Inflammatory macrophage treated with lipopolysaccharide for 1 hour (primary cell): ENCODE results near the gene DIP2B.
"Not testable (repeated sequence)": the region's sequence is repeated elsewhere in the genome, so short reads cannot be mapped to it uniquely, and the experiment has no call there.

Experiments used
- DNase-seq, 2 donors: peaks; one replicate each; pipeline ENCODE4 v3.0.0-alpha.2; 2020 to 2022

DIP2B gene, protein sequence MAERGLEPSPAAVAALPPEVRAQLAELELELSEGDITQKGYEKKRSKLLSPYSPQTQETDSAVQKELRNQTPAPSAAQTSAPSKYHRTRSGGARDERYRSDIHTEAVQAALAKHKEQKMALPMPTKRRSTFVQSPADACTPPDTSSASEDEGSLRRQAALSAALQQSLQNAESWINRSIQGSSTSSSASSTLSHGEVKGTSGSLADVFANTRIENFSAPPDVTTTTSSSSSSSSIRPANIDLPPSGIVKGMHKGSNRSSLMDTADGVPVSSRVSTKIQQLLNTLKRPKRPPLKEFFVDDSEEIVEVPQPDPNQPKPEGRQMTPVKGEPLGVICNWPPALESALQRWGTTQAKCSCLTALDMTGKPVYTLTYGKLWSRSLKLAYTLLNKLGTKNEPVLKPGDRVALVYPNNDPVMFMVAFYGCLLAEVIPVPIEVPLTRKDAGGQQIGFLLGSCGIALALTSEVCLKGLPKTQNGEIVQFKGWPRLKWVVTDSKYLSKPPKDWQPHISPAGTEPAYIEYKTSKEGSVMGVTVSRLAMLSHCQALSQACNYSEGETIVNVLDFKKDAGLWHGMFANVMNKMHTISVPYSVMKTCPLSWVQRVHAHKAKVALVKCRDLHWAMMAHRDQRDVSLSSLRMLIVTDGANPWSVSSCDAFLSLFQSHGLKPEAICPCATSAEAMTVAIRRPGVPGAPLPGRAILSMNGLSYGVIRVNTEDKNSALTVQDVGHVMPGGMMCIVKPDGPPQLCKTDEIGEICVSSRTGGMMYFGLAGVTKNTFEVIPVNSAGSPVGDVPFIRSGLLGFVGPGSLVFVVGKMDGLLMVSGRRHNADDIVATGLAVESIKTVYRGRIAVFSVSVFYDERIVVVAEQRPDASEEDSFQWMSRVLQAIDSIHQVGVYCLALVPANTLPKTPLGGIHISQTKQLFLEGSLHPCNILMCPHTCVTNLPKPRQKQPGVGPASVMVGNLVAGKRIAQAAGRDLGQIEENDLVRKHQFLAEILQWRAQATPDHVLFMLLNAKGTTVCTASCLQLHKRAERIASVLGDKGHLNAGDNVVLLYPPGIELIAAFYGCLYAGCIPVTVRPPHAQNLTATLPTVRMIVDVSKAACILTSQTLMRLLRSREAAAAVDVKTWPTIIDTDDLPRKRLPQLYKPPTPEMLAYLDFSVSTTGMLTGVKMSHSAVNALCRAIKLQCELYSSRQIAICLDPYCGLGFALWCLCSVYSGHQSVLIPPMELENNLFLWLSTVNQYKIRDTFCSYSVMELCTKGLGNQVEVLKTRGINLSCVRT (N-terminal part only)

DNA sequence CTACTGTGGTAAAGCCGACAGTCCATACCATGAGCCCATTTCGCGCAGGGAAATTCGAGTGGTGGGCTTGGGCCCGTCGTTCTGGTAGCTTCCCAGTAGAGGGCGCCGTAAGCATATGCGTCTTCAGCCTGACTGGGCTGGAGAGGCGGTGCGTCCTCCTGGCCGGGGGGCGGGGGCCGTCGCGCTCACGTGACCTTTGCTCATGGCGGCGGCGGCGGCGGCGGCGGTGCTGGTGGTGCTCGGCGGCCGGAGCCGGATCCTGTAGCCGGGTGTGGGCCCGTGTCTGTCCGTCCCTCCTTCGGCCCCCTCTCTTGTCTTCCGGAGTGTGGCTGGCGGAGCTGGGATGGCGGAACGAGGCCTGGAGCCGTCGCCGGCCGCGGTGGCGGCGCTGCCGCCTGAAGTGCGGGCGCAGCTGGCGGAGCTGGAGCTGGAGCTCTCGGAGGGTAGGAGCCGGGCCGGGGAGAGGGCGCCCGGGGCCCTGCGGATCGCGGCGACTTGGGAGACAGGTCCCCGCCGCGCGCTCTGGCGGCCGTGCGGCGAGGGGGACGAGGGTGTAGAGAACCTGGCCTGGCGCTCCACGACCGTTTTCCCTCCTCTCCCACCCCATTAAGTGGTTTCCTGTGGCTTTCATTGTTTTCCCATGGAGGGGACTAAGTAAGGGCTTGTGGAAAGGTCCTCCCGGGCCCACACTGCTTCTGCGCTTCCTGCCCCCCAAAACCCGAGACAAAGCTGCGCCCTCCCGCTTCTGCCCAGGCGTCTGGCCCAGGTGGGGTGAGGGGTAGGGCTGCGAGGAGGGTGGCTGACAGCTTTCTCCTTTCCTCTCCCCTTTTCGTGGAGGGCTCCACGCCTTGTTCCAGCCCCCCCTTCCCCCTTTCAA is at the start of gene DIP2B:
Gene DIP2B (plus strand): TSS at position 188 of the 877 bp plus-strand sequence. CDS start 156 bp downstream, at position 344.
- peak; percentile 82 to 96 for DNase-seq

DNA sequence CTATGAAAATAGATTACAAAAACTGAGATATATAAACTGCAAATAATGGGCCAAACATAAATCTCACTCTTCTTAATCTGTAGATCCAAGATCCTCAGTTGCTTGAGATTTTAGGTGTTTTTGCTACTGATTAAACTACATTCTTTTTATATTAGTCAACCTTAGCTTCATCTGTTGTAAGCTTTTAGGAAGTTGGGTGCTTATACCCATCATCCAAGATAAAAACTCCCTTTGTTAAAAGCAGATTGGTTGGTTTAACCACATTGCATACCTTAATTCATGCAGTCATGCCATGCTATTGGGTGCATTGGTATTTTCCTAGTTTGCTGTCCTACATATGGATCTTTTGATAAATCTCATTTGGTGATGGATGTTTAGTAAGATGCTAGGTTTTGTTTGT is 46.2 kb upstream of the DIP2B start:
- DNase-seq: no peak

DNA sequence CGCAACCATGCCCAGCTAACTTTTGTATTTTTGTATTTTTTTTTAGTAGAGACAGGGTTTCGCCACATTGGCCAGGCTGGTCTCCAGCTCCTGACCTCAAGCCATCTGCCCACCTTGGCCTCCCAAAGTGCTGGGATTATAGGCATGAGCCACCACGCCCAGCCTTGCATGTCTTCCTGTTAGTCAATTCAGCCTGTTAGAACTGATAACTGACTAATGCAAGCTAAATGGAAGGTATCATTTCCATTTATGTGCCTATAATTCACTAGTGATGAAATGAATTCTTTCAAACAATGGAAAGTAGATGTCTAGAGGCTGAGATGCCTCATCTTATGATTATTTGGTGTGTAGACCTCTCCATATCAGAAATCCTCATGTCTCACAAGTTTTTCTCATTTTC is 37.3 kb upstream of the DIP2B start:
- DNase-seq: no peak

DNA sequence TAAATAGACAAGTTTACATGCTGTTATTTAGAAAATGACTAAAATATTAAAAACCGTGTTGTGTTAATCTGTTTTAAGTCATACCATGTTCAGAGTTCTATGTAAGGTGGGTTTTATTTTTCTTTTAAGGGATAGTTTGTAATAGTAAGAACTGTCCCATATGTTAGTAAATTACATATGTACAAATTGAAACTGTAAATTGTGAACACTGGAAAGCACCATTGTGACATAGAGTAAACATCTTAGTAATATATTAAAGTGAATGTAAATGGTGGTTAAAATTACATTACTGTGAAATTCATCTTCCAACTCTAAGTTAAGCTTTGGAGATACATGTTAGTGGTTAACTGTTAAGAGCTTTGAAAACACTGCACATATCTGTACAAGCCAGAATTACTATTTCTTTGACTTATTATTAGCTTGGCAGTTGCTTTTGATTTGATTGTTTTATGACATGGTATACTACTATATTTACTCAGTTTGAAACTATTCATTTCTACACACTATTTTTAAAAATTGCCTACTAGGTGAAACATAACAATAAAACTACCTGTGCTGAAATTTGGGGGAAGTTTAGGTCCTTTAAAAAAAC is 27.4 kb upstream of the DIP2B start:
- no peak for DNase-seq

DNA sequence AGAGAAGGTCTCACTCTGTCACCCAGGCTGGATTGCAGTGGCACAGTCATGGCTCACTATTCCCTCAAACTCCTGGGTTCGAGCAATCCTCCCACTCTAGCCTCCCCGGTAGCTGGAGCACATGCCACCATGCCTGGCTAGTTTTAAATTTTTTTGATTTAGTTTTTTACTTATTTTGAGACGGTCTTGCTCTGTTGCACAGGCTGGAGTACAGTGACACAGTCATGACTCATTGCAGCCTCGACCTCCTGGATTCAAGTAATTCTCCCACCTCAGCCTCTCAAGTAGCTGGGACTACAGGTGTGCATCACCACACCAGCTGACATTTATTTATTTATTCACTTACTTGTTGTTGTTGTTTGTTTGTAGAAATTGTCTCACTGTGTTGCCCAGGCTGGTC is 22.2 kb upstream of the DIP2B start:
- no peak for DNase-seq

DNA sequence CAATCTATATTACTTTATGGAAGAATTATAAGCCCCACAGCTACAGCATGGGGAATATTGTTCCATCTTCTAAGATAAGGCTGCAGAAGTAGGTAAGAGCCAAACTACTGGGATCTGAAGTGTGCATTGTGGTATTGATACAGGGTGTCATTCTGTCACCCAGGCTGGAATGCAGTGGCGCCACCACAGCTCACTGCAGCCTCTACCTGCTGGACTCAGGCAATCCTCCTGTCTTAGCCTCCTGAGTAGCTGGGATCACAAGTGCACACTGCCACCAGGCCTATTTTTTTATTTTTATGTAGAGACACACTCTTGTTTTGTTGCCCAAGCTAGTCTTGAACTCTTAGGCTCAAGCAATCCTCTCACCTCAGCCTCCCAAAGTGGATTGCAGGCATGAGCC is 21.3 kb upstream of the DIP2B start:
- no peak for DNase-seq

DNA sequence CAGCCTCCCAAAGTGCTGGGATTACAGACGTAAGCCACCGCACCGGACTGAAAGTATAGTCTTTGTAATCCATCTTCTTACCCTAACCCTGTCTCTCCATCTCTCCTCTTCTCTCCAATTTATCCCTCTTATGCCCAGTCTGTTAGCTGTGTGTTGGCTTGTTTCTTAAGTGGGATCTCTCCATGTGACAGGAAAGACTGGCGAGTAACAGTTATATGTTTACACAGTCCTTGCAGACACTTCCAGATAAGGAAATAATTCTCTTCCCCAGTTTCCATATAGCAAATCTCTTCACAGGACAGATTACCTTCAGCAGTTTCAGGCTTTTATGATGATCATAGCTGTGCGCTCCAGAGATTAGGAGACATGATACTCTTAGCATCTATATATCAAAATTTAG is 16.0 kb upstream of the DIP2B start:
- no peak for DNase-seq

DNA sequence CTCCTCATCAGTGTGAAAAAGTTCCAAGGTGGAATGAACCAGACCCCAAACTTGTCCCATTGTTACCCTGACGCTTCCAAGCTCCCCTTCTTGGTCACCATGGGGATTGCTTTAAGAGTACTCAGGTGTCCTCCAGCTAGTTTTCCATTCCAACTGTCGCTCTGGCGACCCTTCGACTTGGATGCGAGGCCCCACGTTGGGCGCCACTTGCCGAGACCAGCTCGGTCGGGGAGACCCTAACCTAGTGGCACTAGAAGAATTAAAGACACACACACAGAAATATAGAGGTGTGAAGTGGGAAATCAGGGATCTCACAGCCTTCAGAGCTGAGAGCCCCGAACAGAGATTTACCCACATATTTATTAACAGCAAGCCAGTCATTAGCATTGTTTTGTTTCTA is 6.7 kb upstream of the DIP2B start:
- DNase-seq: not testable (repeated sequence)

DNA sequence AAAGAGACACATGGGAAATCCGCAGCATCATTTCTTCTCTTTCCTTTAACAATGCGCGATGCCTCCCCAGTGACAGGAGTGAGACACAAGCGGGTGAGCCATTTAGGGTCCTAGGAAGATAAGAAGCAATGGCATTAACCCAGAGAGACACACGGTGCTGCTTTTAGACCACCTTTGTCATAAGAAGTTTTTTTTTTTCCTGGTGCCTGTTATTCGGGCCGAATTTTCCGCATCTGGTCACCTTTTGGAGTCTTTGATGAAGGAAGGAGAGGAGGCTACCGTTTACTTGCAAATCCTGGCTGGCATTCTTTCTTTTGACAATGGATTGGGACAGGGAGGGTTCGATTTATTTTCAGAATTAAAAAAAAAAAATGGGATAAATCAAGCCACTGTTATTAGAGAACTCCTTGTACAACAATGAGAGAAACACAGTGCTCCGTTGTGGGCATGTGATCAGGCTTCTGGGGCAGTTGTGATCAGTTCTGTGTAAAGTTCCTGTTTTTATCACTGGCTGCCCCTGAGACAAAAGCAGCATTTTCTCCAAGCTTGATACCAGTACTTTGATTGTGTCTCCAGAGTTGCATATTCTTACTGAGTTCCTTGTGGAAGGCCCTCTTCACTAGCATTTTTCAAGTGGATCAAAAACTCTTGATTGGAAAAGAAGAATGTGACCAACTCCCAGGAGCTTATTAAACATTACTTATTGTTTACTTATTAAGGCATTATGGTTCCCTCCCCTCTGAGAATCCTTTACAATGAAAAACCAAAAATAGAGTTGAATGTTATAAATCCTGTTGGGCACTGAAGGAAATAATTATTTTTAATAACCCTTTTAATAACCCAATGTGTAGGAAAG is 1.1 kb downstream of the DIP2B start:
- DNase-seq: peak; percentile 61 to 62

DNA sequence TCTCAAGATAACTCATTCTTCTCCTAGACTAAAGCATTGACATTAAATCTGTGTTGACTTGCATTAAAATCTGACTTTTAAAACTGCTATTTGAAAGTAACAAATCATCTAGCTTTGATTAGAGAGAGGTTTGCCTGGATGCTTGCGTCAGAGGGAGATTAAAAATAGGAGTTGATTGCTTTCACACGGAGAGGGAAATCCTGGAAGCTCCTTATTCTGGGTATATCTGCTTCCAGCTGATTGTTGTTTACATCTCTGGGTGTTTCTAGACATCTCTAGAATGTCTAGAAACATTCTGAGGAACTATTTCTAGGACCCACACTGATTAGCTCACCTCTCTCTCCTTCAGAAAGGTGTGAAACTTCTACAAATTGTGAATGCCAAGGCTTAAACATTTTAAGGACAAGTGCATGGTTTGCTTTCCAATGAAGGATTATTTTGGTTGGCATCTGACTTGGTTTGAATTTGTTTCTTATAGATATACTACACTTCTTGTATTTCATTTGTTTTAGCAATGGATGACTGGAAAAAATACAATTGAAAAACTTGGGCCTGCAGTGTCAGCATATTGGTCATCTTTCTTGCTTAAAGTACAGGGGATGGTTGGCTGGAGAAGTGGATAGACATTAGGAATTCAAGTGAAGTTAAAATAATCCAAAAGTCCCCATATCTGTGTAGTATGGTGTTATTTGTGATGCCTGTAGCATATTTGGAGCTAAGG is 2.1 kb downstream of the DIP2B start:
- DNase-seq: no peak

DNA sequence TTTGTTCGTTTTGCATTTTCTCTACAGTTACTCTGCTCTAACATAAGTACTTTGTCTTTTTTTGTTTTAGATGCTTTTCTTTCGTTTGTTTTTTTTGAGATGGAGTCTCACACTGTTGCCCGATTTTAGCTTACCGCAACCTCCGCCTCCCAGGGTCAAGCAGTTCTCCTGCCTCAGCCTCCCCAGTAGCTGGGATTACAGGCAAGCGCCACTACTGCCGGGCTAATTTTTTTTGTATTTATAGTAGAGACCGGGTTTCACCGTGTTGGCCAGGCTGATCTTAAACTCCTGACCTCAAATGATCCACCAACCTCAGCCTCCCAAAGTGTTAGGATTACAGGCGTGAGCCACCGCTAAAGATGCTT is 2.7 kb downstream of the DIP2B start:
- DNase-seq: no peak

DNA sequence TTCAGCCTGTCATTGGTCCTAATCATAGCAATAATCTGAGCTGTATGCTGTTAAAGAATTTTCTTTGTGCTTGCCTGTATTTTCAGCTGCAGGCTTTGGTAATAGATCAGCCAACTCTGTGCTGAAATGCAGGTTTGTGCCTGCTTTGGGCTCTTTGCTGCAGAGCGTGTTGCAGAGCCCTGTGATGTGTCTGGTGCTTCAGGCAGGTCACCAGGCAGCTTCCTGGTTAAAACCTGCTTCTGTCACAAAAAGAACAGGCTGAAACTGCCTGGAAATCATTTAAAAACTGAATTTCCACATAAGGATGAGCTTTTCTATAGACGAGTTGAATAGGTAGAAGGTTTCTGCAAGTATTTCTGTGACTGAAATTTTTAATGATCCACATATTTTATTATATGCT is 3.1 kb downstream of the DIP2B start:
- no peak for DNase-seq

DNA sequence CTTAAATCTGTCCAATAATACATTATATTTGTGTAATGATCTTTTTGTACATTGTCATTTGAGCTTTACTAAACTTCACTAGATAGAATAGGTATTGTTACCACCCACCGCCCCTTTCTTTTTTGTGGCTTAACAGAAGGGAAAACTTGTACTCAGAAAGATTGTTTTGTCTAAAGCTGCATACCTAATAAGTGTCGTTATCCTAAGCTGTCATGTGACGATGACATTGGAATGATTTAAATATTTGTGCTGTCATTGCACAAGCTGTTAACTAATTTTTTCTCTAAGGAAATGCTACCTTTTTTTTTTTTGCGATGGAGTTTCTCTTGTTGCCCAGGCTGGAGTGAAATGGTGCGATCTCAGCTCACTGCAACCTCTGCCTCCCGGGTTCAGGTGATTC is 3.6 kb downstream of the DIP2B start:
- DNase-seq: peak; percentile 40 to 53

DNA sequence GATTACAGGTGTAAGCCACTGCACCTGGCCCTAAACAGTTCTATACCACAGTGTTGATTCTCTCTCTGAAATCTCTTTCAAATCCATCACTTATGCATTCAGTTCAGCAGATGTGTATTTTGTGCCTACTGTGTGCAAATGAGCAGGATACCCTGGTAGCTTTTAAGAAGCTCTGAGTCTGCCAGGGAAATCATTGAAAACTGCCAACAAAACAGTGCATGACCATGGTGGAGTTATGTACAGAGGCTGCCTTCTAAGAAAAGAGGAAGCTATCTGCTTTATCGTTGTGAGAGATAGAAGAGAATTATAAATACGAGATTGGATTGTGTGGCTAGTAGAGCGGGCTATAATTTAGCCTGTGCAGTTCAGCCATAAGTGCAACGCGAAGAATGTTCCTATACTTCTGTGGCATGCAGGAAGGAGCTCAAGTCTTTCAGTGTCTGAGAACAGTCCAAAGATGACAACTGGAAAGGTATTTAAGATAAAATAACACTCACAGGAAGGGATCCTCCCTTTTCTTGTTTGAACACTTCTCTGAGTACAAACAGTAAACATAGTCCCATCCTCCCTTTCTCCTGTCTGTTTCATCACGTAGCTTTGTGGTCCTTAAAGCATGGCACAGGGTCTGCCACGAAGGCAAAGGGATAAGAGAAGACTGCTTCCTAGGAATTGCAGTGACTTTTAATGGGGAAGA is 4.3 kb downstream of the DIP2B start:
- no peak for DNase-seq

DNA sequence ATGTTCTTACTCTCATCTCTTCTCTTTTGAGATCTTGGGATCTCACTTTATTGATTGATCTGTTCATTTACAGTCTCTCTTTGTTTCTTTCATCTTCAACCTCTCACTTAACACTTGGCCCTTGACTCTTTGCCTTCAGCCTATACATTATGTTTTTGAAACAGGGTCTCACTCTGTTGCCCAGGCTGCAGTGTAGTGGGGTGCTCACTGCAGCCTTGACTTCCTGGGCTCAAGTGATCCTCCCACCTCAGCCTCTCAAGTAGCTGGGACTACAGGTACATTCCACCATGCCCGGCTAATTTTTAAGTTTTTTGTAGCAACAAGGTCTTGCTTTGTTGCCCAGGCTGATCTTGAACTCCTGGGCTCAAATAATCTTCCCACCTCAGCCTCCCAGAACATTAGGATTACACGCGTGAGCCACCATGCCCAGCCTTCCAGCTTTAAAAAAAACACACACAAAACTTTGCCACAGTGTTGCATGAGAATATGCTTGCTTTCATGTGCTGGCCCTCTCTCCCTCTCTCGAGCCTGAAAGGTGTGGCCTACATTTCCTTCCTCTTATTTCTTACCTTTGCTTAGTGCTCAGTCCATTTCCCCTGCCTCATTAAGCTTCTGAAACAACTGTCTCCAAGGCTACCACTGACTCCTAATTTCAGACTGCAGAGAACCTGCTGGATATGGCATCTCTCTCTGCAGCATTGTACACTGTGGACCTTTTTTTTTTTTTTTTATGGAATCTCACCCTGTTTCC is 9.9 kb downstream of the DIP2B start:
- no peak for DNase-seq

DNA sequence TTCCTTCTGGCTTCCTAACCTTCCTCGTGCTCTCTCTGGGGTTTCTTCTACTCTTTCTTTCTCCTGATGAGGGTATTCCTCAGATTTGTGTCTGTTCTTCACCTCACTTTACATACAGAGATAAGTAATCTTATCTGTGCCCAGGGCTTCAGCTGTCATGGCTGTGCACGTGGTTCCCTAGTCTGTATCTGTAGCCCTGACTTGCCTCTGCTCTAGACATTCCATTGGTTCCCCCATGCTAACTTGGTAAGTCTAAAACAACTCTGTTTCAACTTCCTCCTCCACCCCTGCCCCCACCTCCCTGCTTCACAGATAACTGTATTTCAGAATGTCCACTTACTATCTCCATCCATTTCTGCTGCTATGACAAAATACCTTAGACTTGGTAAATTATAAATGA is 10.8 kb downstream of the DIP2B start:
- peak in 1 of 2 donors; percentile 29 for DNase-seq

DNA sequence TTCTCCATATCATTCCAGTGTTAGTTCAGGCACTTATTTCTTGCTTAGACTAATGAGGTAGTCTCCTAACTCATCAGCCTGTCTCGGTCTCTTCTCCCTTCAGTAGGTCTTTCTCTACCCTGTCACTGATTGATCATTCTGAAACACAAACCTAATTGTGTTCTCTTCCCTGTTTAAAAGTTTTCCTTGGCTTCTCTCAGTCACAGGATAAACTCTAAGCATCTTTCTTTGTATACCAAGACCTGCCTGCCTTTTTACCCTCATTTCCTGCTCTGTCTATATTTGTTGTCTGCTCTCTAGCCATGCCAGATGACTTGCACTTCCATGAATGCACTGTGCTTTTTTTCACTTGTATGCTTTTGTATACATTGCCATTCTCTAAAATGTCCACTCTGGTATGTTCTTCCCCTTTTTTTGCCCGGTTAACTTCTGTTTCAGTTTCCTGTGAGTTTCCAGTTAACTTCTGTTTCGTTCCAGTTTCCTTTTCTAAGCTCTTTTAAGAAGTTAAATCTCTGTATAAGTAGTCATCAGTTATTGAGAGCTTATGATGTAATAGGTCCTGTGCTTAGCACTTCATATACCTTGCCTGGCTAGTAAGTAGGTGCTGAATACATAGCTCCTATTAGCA is 12.8 kb downstream of the DIP2B start:
- peak; percentile 96 for DNase-seq

DNA sequence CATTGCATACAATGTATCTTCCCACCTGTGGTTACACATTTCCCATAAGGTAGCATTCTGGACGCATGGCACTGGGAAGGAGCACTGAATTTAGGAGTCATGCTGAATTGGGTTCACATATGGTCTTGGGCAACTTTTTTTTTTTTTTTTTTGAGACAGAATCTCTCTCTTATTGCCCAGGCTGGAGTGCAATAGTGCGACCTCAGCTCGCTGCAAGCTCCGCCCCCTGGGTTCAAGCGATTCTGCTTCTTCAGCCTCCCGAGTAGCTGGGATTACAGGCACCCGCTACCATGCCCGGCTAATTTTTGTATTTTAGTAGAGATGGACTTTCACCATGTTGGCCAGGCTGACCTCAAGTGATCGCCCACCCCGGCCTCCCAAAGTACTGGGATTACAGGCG is 13.3 kb downstream of the DIP2B start:
- peak in 1 of 2 donors; percentile 63 for DNase-seq
